GM13976 (cell line): Measurements from ENCODE around the gene KCNH1.

Experiments used
- DNase-seq: peaks from one replicate; pipeline ENCODE4 v3.0.0; 2012; ENCODE audit warnings: low spot score
- in situ Hi-C: fragments of 300-500 bp; cut with MboI; formaldehyde crosslinking; loops from one replicate; pipeline ENCODE4 v1.12.0; 2022; ENCODE audit warnings: low sequenced_read_pairs, mixed read lengths, inconsistent platforms; ENCODE audit not compliant: unreplicated experiment
- TF ChIP-seq, protein P1 (sequence below): IDR thresholded peaks from 2 replicates; pipeline ENCODE4 v1.5.1; 2012; ENCODE audit warnings: borderline replicate concordance, mild to moderate bottlenecking; ENCODE audit not compliant: insufficient read depth; ENCODE audit errors: extremely low read depth, missing control alignments, control extremely low read depth

The KCNH1 gene

DNA sequence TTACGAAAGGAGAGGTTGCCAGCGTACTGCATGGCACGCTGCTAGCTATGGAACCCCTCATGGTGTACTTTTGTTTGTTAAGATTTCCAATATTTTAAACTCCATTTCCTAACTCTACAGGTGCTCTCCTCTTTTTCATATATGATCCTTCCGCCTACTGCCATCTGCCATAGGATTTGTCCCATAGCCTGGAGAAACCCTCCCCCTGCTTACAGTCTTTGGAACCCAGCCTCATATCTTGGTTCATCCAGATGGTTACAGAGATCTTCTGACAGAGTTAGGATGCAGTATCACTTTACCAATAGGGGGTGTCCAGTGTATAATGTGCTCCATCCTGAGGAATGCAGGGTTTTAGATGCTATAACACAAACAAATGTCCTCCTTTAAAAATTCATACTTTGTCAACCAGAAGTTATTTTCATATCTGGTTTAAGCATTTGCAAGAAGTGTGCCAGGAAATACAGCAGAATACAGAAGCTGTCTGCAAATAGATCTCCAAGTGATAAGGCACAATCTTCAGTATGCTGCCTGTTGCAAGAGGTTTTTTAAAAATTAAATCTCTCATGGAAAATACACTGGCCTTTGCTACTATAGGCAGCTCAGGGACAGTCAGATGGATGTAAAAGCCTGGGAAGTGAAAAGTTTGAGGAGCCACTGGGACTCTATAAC is 377.8 kb downstream of the KCNH1 start:
- in situ Hi-C loops, result no loop called here
- TF ChIP-seq, protein P1, sequence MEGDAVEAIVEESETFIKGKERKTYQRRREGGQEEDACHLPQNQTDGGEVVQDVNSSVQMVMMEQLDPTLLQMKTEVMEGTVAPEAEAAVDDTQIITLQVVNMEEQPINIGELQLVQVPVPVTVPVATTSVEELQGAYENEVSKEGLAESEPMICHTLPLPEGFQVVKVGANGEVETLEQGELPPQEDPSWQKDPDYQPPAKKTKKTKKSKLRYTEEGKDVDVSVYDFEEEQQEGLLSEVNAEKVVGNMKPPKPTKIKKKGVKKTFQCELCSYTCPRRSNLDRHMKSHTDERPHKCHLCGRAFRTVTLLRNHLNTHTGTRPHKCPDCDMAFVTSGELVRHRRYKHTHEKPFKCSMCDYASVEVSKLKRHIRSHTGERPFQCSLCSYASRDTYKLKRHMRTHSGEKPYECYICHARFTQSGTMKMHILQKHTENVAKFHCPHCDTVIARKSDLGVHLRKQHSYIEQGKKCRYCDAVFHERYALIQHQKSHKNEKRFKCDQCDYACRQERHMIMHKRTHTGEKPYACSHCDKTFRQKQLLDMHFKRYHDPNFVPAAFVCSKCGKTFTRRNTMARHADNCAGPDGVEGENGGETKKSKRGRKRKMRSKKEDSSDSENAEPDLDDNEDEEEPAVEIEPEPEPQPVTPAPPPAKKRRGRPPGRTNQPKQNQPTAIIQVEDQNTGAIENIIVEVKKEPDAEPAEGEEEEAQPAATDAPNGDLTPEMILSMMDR, result no peak
- no peak for DNase-seq

- in situ Hi-C loops, result no loop called here
- no peak for DNase-seq
- TF ChIP-seq, protein P1, result no peak
Measured at GRCh38 chr1:210754878-210755665, 378.9 kb downstream of the KCNH1 start.

- in situ Hi-C loops, result no loop called here
- TF ChIP-seq, protein P1, result no peak
- no peak for DNase-seq
Measured at GRCh38 chr1:210751911-210752310, 382.0 kb downstream of the KCNH1 start.

- TF ChIP-seq, protein P1, result no peak
- in situ Hi-C loops, result no loop called here
- DNase-seq, result no peak
Measured at GRCh38 chr1:210750468-210750867, 383.5 kb downstream of the KCNH1 start.

- in situ Hi-C loops, result no loop called here
- no peak for DNase-seq
- TF ChIP-seq, protein P1, result no peak
Measured at GRCh38 chr1:210748796-210749195, 385.2 kb downstream of the KCNH1 start.

DNA sequence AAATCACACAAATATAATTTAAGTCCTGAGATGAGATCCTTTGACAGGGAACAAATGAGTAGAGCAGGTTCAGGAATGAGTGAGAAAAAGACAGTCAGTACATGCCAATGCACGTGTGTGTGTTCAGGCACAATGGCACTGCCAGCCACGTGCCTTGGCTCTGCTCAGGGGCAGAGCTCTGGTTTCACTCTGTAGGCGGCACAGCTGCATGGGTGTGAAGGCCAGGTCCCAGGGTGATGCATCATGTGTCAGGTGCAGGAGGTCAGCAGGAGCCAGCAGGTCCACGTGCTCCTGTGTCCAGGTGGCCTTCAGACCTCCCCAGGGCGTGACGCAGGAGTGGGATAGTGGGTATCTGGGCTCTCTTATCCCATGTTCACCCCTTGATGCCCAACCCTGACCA is 386.1 kb downstream of the KCNH1 start:
- in situ Hi-C loops, result no loop called here
- TF ChIP-seq, protein P1, result no peak
- DNase-seq, result no peak
